ENCODE data around the gene GFM1.

DNA sequence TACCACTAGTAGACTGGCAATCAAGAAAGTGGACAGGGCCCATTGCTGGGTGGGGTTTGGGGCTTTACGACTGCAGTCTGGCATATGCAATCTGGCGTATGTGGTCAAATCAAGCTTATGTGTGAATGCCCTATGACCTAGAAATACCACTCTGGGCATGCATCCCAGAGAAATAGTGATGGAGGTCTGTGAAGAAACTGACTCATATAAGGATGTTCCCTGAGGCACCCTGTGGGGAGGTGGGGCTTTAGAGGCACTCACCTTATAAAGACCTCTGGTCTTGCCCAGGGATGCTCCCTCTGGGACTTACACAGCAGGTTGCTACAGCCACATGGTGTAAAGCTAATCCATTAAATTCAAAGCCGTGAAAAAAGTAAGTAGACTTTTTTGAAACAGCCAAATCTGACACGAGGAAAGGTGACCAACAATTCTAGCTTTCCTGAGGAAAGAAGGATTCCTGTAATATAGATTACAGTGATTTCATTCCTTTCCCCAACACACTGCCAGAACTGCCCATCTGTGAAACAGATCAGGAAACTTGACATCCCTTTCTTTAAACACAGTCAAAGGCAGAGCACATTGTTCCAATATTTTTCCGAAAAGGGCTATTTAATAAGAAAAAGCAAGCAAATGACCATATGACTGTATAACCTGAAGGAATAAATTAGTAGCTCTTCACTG, 74.3 kb downstream of the GFM1 start:
- TF ChIP-seq, protein P1, sequence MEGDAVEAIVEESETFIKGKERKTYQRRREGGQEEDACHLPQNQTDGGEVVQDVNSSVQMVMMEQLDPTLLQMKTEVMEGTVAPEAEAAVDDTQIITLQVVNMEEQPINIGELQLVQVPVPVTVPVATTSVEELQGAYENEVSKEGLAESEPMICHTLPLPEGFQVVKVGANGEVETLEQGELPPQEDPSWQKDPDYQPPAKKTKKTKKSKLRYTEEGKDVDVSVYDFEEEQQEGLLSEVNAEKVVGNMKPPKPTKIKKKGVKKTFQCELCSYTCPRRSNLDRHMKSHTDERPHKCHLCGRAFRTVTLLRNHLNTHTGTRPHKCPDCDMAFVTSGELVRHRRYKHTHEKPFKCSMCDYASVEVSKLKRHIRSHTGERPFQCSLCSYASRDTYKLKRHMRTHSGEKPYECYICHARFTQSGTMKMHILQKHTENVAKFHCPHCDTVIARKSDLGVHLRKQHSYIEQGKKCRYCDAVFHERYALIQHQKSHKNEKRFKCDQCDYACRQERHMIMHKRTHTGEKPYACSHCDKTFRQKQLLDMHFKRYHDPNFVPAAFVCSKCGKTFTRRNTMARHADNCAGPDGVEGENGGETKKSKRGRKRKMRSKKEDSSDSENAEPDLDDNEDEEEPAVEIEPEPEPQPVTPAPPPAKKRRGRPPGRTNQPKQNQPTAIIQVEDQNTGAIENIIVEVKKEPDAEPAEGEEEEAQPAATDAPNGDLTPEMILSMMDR (IDR thresholded peaks at IDR 0.05): no peak
- TF ChIP-seq EZH2 (IDR thresholded peaks at IDR 0.05): no peak
